Ramos (cell line): ENCODE data around the gene UBE2B.

ENCODE experiments used
- in situ Hi-C: fragments of 300-500 bp; cut with MboI; formaldehyde crosslinking; loops from one replicate; pipeline ENCODE4 v1.14.3; 2022; ENCODE audit warnings: low sequenced_read_pairs; ENCODE audit not compliant: unreplicated experiment

Gene UBE2B

DNA sequence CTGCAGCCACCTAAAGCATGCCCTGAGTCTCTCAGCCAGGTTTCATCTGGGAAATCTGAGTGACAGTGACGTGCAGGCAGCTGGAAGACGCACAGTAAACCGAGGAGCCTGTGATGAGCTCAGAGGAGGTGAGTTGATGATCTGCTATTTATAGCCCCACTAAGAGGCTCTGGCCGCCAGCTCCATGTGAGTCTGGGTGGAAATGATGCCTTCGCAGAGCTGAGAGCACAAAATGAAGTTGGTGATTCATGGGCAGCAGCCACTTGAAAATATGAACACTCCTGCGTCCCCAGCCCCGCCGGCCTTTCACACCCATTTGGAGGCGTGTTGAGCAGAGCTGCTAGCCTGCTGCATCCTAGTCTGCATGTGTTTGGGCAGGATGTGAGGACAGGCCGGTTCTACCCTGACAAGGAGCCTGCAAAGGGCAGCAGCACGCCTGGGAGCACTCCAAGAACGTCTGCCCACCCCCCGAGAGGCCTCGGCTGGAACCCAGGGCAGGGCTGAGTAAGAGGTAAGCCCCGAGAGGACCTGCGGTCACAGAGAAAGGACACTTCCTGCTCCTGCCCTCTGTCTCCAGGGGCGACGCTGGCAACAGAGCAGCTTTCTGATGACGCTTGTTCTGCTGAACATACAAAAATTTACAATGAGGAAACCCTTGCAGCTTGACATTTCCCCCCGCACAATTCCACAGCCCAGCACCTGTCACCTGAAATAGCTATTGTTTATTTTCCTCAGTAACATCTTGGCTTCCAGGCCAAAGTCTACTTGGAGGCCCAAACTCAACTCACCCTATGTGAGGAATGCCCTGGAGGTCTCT lies 65.4 kb downstream of the UBE2B start:
- in situ Hi-C loops = no loop called here

DNA sequence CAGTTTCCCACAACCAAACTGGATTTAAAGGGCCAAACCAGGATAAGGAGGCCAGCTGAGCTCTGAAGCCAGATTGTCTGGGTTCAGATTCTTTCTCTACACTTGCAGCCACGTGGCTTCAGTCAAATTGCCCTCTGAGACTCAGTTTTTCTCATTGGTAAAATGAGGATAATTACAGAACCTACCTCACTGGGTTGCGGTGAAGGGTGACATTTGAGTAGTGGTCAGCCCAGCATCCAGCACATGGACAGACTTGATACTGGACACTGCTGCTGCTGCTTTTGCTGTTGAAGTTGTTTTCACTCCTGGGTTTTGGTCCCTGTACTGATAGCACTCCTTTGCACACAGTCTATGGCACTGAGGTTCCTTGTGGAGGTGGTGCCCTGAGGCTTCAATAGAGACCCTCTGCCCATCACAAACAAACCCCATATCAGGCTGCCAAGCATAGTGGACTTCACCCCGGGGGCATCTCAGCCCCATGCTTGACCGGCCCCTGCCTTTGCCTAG lies 66.0 kb downstream of the UBE2B start:
- in situ Hi-C loops = no loop called here

DNA sequence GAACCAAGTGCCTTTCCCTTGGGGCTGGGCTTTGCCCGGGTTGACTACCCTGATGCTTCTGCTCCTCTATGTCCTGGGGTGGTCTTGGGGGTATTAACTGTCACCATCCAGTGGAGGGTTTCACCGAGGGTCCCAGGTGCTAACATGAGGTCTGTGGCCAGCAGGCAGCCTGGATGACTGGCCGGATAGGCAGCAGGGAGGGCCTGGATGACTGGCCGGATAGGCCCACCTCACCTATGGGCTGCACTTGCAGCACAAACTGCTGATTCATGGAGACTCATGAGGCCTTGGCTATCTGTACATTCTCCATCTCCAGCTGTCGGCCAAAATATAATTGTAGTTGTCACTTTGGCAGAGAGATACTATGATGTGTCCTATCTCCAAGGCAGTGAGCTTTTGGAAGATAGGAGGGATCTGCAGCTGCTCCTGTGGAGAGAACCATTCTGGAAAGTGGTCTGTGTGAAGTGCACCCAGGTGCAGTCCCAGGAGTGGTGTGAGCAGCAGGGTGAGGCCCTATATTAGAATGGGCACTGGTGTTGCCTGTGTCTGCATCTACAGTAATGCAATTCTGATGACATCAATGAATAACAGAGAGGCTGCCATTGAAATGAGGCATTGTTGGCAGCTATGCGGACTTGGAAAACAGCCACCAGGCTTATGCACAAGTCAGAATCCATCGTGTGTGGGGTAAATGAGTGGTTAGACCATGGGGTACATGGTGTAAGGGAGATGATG lies 66.6 kb downstream of the UBE2B start:
- in situ Hi-C loops = no loop called here

DNA sequence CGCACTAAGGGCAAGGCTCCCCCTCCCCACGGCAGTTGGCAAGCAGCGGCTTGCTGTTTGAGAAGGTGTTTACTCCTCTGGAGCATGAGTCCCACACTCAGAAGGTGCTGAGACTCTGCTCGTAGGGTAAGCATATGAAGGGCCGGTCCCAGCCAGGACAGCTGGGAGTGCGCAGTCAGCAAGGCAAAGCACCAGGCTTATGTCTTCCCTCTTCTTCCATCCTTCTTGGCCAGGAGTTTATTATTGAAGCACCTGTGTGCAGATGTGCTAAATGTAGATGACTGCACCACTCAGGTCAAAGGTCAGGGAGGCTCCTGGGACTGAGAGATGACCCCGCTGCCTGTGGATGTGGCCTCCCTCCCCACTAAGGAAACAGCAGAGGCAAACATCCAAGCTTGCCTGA lies 67.4 kb downstream of the UBE2B start:
- in situ Hi-C loops = no loop called here

DNA sequence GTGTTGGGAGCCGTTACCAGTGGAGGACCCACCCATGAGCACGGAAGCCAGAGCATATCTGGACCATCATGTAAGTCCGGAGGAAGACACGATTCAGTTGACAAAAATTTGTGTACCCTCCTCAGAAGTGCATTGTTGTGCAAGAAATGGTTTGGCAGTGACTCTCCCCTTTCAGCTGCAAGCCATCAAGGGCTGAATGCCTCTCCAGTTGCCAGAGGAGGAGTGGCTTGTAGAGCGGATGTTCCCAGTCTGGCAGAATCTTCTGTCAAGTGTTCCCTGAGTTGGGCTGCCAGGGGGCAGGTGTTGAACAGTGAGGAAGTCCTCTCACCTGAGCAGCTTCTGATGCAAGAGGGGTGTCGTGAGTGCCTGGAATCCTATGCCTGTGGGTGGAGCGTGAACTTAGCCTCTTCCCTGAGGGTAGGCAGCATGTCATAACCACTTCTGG lies 67.9 kb downstream of the UBE2B start:
- in situ Hi-C loops = no loop called here

DNA sequence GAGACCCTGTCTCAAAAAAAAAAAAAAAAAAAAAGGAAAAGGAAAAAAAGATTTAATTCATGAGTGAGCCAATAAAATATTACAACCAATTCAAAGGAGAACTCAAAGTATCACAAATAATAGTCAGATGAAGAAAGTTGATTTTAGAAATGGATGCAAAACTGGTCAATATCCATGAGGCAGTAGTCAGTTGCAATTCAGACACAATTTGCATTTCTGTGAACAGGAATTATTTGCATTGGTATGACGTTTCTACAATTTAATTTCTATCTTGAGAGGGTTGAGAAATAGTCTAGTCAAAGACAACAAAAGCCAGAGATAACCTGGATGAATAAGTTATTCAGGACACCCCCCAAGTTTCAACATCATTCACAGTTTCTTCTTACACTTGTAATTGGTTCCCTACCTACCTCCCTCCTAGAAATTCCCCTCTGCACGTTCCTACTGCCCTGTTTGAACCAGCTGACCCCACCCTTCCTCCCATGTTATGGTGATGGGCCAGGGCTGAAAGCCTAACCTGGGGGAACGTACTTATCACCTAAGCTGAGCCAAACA lies 68.9 kb downstream of the UBE2B start:
- in situ Hi-C loops = no loop called here
